B cell (primary cell): ENCODE results near the gene SLC4A1. TPM values are rescaled to one million over a fixed set of nuclear protein-coding genes. Genes with fewer than 3 reads are reported as not detected.

Experiments used
- ATAC-seq: fragments of 200-7000 bp; cut with Tn5 transposase; one replicate; pipeline ENCODE4 v1.10.0; 2021; ENCODE audit warnings: low read depth, mild to moderate bottlenecking, moderate number of reproducible peaks, moderate library complexity
- CTCF ChIA-PET: fragments of 350-600 bp; sonication (Branson Sonifier 250); formaldehyde crosslinking; loops from one replicate; lab custom pipeline; 2021; ENCODE audit warnings: antibody characterized with exemption, inconsistent platforms; lab: Charles Lee
- POLR2A ChIA-PET: fragments of 350-600 bp; sonication (Branson Sonifier 250); formaldehyde crosslinking; loops from one replicate; lab custom pipeline; 2021; ENCODE audit warnings: antibody characterized with exemption; lab: Charles Lee
- DNase-seq: peaks from one replicate; pipeline ENCODE4 v3.0.0; 2013
- H2AFZ ChIP-seq: 2 replicates; pipeline ENCODE4 v1.6.1; 2012; ENCODE audit warnings: mild to moderate bottlenecking, low read depth, low read length; ENCODE audit not compliant: insufficient read depth, poor library complexity, severe bottlenecking
- H3K27ac ChIP-seq, 2 donors: 1 replicate in 1 of 2; 2 replicates in 1 of 2; pipeline ENCODE4 v1.5.1; 2012 to 2013; ENCODE audit warnings: low read length in 2 of 2, mild to moderate bottlenecking in 2 of 2, moderate library complexity in 1 of 2
- H3K27me3 ChIP-seq, 4 experiments: fragments of 200-600 bp in 1 of 4; sonication (generic) in 1 of 4; replicated peaks in 1 of 4; 1 replicate in 2 of 4; 2 replicates in 2 of 4; pipeline versions ENCODE4 v1.6.1 to v1.7.0; 2013 to 2016; ENCODE audit warnings: low read length in 3 of 4, mild to moderate bottlenecking in 2 of 4, mixed read lengths in 1 of 4, moderate library complexity in 1 of 4; ENCODE audit not compliant: insufficient read depth in 4 of 4, control insufficient read depth in 3 of 4; ENCODE audit errors: control extremely low read depth in 1 of 4
- H3K36me3 ChIP-seq, 2 experiments: replicated peaks in 1 of 2; 1 replicate in 1 of 2; 2 replicates in 1 of 2; pipeline versions ENCODE4 v1.6.1 to v1.7.1; 2013; ENCODE audit warnings: low read length in 1 of 2; ENCODE audit not compliant: insufficient read depth in 2 of 2, control insufficient read depth in 1 of 2; ENCODE audit errors: control extremely low read depth in 1 of 2, extremely low read depth in 1 of 2
- H3K4me1 ChIP-seq, 2 donors: fragments of 200-600 bp in 1 of 2; sonication (generic) in 1 of 2; 1 replicate in 1 of 2; 2 replicates in 1 of 2; pipeline versions ENCODE4 v1.5.1 to v1.6.1; 2013 to 2017; ENCODE audit warnings: low read length in 2 of 2; ENCODE audit not compliant: control insufficient read depth in 2 of 2, insufficient read depth in 2 of 2
- H3K4me2 ChIP-seq: replicated peaks from 2 replicates; pipeline ENCODE3; 2012; ENCODE audit warnings: mild to moderate bottlenecking, low read depth, low read length; ENCODE audit not compliant: poor library complexity, severe bottlenecking
- H3K4me3 ChIP-seq, 5 experiments: fragments of 200-600 bp in 1 of 5; sonication (generic) in 1 of 5; 1 replicate in 3 of 5; 2 replicates in 2 of 5; pipeline versions ENCODE4 v1.5.1 to v1.7.0; 2011 to 2016; ENCODE audit warnings: low read length in 4 of 5, mild to moderate bottlenecking in 4 of 5, low read depth in 2 of 5, control low read depth in 1 of 5, moderate library complexity in 1 of 5; ENCODE audit not compliant: insufficient read depth in 1 of 5; ENCODE audit errors: control extremely low read depth in 1 of 5, extremely low read depth in 1 of 5
- H3K79me2 ChIP-seq: fragments of 200-600 bp; sonication (generic); one replicate; pipeline ENCODE4 v1.6.0; 2016; ENCODE audit warnings: low read length; ENCODE audit not compliant: control insufficient read depth, insufficient read depth
- H3K9ac ChIP-seq: fragments of 200-600 bp; sonication (generic); 2 replicates; pipeline ENCODE4 v1.6.1; 2017; ENCODE audit warnings: mild to moderate bottlenecking, low read length, moderate library complexity
- H3K9me3 ChIP-seq, 3 donors: one replicate each; pipeline versions ENCODE4 v1.6.1 to v1.7.1; 2013; ENCODE audit warnings: low read length in 2 of 3; ENCODE audit not compliant: control insufficient read depth in 2 of 3, insufficient read depth in 1 of 3; ENCODE audit errors: control extremely low read depth in 1 of 3
- H4K20me1 ChIP-seq: 2 replicates; pipeline ENCODE4 v1.6.0; 2012; ENCODE audit warnings: mild to moderate bottlenecking, low read length; ENCODE audit not compliant: insufficient read depth, control insufficient read depth, poor library complexity, severe bottlenecking
- H3K27ac Mint-ChIP-seq: one replicate; pipeline ENCODE4 v1.8.0; 2021; ENCODE audit warnings: mixed read lengths
- H3K27me3 Mint-ChIP-seq: one replicate; pipeline ENCODE4 v1.8.0; 2021; ENCODE audit warnings: mixed read lengths
- H3K4me1 Mint-ChIP-seq: one replicate; pipeline ENCODE4 v1.8.0; 2021; ENCODE audit warnings: mixed read lengths
- H3K4me3 Mint-ChIP-seq: one replicate; pipeline ENCODE4 v1.8.0; 2021; ENCODE audit warnings: mixed read lengths
- H3K9me3 Mint-ChIP-seq: one replicate; pipeline ENCODE4 v1.8.0; 2022; ENCODE audit warnings: mixed read lengths; ENCODE audit not compliant: insufficient read depth
- EZH2 ChIP-seq: IDR thresholded peaks from 2 replicates; pipeline ENCODE4 v1.6.1; 2012; ENCODE audit warnings: borderline replicate concordance, low read depth, mild to moderate bottlenecking, moderate library complexity, low read length; ENCODE audit not compliant: insufficient read depth, poor library complexity, severe bottlenecking
- WGBS: methylation state at CpG from one replicate; pipeline ENCODE4 v1.1.5; 2013; ENCODE audit warnings: missing lambda C conversion rate; ENCODE audit not compliant: insufficient coverage; 5-methylcytosine and 5-hydroxymethylcytosine counted together
- intact Hi-C: fragments of 100-400 bp; cut with micrococcal nuclease; formaldehyde crosslinking; loops from one replicate; pipeline ENCODE4 v1.10.0; 2022
- polyA plus RNA-seq: library from polyadenylated mRNA; depleted of rRNA; stranded (reverse); fragments of >200 nt; gene quantifications from 2 replicates; pipeline ENCODE4 v1.2.3, GENCODE V29; 2012
- total RNA-seq, 2 donors: library from RNA; stranded (reverse); fragments of 120-200 nt in 1 of 2; gene quantifications; 1 replicate in 1 of 2; 2 replicates in 1 of 2; pipeline versions ENCODE4 v1.2.3 to v1.2.4, GENCODE V29; 2013 to 2022
- TF ChIP-seq, protein P1 (sequence below): fragments of 200-600 bp; IDR thresholded peaks from one replicate; pipeline ENCODE4 v1.8.0; 2022; ENCODE audit warnings: antibody characterized with exemption, mild to moderate bottlenecking

Gene SLC4A1
- total and polyA plus RNA-seq, 2 donors (not counting 1 experiment from before 2014, with no cell fraction given) = 0.22 TPM; not detected in 1

DNA sequence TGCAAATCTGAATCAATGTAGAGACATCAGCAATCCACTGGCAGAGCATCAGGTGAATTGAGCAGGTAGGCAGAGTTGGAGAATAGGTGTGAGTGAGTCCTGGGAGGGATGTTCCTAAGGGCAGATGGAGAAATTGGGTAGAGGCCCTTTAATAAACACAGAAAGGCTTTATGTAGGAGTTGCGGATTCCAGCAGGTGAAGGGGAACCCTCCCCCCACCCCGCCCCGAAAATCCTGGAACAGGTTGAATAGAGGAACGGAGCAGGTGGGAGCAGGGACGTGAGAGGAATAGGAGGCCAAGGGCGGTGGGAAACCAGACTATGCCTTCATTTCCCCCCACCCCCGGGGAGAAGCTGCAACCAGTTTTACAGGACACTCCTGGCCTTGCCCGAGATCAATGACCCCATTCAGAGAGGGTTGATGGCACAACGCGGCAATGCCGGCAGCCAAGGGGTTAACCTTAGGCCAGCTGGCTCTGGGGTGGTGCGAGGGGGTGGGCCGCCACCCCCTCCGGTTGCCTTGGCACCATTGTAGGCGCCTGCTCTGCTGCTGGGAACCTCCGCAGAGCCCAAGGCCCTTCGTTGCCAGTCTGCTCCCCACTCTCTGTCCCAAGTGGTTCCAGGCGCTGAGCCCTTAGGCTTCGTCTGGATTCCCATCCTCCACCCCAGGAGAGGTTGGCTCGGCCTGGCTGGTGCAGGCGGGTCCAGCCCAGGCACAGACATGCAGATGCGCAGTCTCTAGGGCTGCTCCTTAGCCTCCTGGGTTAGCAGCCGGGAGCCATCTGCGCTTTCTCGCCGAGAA lies 39.7 kb upstream of the SLC4A1 start:
- Histone ChIP-seq H3K9me3 (peaks cover 0 to 15% (median 0%) of the 10 kb centered on the region in 3 donors), H3K79me2 (no peaks in the 10 kb centered on the region), H3K36me3 (no peaks in the 10 kb centered on the region), H2AFZ (no peak overlapping the region), H3K27me3 (peaks cover 0 to 42% (median 20%) of the 10 kb centered on the region in 4 experiments), H3K4me3 (no peak overlapping the region), H3K4me2 (peak overlapping the region; percentile 78), H3K9ac (no peak overlapping the region), H4K20me1 (no peaks in the 10 kb centered on the region), H3K27ac (no peak overlapping the region), H3K4me1 (peaks cover 18 to 20% of the 10 kb centered on the region in 2 donors)
- H3K27ac Mint-ChIP-seq = no peak overlapping the region
- peak; percentile 5 for ATAC-seq
- intact Hi-C loops = loop anchor here (1.0 kb wide), 1 partner anchor 17 kb away; the partner anchor contains the start of gene SLC25A39
- H3K4me3 Mint-ChIP-seq = peak overlapping the region; percentile 66
- WGBS = 3% methylated on average over 16 of the region's 26 CpGs
- peaks cover 46% of the 10 kb centered on the region for H3K27me3 Mint-ChIP-seq
- CTCF ChIA-PET = no interaction called here
- TF ChIP-seq EZH2 = no peak
- TF ChIP-seq, protein P1, sequence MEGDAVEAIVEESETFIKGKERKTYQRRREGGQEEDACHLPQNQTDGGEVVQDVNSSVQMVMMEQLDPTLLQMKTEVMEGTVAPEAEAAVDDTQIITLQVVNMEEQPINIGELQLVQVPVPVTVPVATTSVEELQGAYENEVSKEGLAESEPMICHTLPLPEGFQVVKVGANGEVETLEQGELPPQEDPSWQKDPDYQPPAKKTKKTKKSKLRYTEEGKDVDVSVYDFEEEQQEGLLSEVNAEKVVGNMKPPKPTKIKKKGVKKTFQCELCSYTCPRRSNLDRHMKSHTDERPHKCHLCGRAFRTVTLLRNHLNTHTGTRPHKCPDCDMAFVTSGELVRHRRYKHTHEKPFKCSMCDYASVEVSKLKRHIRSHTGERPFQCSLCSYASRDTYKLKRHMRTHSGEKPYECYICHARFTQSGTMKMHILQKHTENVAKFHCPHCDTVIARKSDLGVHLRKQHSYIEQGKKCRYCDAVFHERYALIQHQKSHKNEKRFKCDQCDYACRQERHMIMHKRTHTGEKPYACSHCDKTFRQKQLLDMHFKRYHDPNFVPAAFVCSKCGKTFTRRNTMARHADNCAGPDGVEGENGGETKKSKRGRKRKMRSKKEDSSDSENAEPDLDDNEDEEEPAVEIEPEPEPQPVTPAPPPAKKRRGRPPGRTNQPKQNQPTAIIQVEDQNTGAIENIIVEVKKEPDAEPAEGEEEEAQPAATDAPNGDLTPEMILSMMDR = no peak
- peak; percentile 32 for DNase-seq
- peaks cover 19% of the 10 kb centered on the region for H3K4me1 Mint-ChIP-seq
- H3K9me3 Mint-ChIP-seq = no peaks in the 10 kb centered on the region
- POLR2A ChIA-PET = interaction anchor here (0.6 kb wide), 1 partner anchor 86 kb away, joined by 4 read pairs; no protein-coding TSS in a partner anchor

DNA sequence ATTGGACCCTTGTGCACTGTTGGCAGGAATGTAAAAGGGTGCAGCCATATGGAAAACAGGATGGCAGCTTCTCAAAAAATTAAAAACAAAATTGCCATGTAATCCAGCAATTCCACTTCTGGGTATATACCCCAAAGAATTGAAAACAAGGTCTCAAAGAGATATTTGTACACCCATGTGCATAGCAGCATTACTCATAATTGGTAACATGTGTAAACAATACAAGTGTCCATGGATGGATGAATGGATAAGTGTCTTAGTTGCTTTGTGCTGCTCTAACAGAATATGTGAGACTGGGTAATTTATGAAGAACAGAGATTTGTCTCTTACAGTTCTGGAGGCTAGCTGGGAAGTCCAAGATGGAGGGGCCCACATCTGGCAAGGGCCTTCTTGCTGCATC lies 36.7 kb upstream of the SLC4A1 start:
- TF ChIP-seq EZH2 = no peak
- TF ChIP-seq, protein P1 = no peak
- Histone ChIP-seq H3K9ac (no peak overlapping the region), H3K4me3 (no peak overlapping the region), H3K27ac (no peak overlapping the region), H4K20me1 (no peaks in the 10 kb centered on the region), H3K27me3 (peaks cover 0 to 44% (median 20%) of the 10 kb centered on the region in 4 experiments), H3K4me1 (peaks cover 18 to 20% of the 10 kb centered on the region in 2 donors), H2AFZ (no peak overlapping the region), H3K79me2 (no peaks in the 10 kb centered on the region), H3K36me3 (no peaks in the 10 kb centered on the region), H3K4me2 (no peak overlapping the region), H3K9me3 (peaks cover 0 to 11% (median 0%) of the 10 kb centered on the region in 3 donors)
- DNase-seq (no peak), ATAC-seq (no peak)
- Mint-ChIP-seq H3K4me1 (peaks cover 13% of the 10 kb centered on the region), H3K27me3 (peaks cover 46% of the 10 kb centered on the region), H3K27ac (no peak overlapping the region), H3K9me3 (no peaks in the 10 kb centered on the region), H3K4me3 (no peak overlapping the region)
- CTCF ChIA-PET = interaction anchor here (1.2 kb wide), 1 partner anchor 83 kb away, joined by 3 read pairs; no protein-coding TSS in a partner anchor
- POLR2A ChIA-PET = interaction anchor here (0.6 kb wide), 1 partner anchor 9 kb away, joined by 6 read pairs; no protein-coding TSS in a partner anchor
- intact Hi-C loops = no loop called here
